Measurements from ENCODE around the gene COL13A1.

Gene COL13A1

GRCh38 chr10:69847883-69848282 is 46.2 kb downstream of the COL13A1 start:
- DNase-seq, result no peak

- DNase-seq, result no peak
Observed at GRCh38 chr10:69848454-69848853, 46.7 kb downstream of the COL13A1 start.

GRCh38 chr10:69849825-69850224 is 48.1 kb downstream of the COL13A1 start:
- DNase-seq, result no peak

- DNase-seq, result no peak
Observed at GRCh38 chr10:69850440-69850839, 48.7 kb downstream of the COL13A1 start.

GRCh38 chr10:69851306-69851705 is 49.6 kb downstream of the COL13A1 start:
- DNase-seq, result no peak

- DNase-seq, result no peak
Observed at GRCh38 chr10:69853064-69853463, 51.4 kb downstream of the COL13A1 start.

GRCh38 chr10:69854511-69855345 is 53.0 kb downstream of the COL13A1 start:
- DNase-seq, result no peak

- no peak for DNase-seq
Observed at GRCh38 chr10:69855346-69856111, 53.8 kb downstream of the COL13A1 start.

- DNase-seq, result no peak
Observed at GRCh38 chr10:69856601-69857166, 55.0 kb downstream of the COL13A1 start.

GRCh38 chr10:69858201-69858600 is 56.5 kb downstream of the COL13A1 start:
- no peak for DNase-seq

- DNase-seq, result no peak
Observed at GRCh38 chr10:69860271-69860670, 58.6 kb downstream of the COL13A1 start.

GRCh38 chr10:69861251-69862240 is 59.8 kb downstream of the COL13A1 start:
- DNase-seq, result no peak

GRCh38 chr10:69862882-69863530 is 61.3 kb downstream of the COL13A1 start:
- no peak for DNase-seq

- DNase-seq, result no peak
Observed at GRCh38 chr10:69863580-69863979, 61.9 kb downstream of the COL13A1 start.

GRCh38 chr10:69864321-69864720 is 62.6 kb downstream of the COL13A1 start:
- no peak for DNase-seq

- DNase-seq, result no peak
Observed at GRCh38 chr10:69865450-69865849, 63.7 kb downstream of the COL13A1 start.

- DNase-seq, result no peak
Observed at GRCh38 chr10:69866246-69866687, 64.6 kb downstream of the COL13A1 start.

- DNase-seq, result no peak
Observed at GRCh38 chr10:69866688-69867461, 65.2 kb downstream of the COL13A1 start.

GRCh38 chr10:69867699-69868558 is 66.2 kb downstream of the COL13A1 start:
- DNase-seq, result no peak

- DNase-seq, result no peak
Observed at GRCh38 chr10:69868821-69869220, 67.1 kb downstream of the COL13A1 start.

Measured in NCI-H345 (cell line).